ENCODE data around the gene NPTXR.

The NPTXR gene

GRCh38 chr22:38770257-38770949 lies 73.4 kb downstream of the NPTXR start:
- DNase-seq (ENCODE audit: low spot score), result no peak
